Peyer's patch (tissue), 4 donors: ENCODE data around the gene RANGAP1.

Source experiments
- CTCF ChIP-seq, 6 experiments: fragments of 450-650 bp in 4 of 6; fragments of 200-600 bp in 2 of 6; sonication (generic) in 1 of 6; IDR thresholded peaks; one replicate each; pipeline ENCODE4 v1.5.1; 2017 to 2019; ENCODE audit warnings: antibody characterized with exemption in 6 of 6, mild to moderate bottlenecking in 3 of 6, moderate library complexity in 1 of 6
- POLR2A ChIP-seq, 2 donors: fragments of 450-650 bp; IDR thresholded peaks; one replicate each; pipeline ENCODE4 v1.5.1; 2017; ENCODE audit warnings: antibody characterized with exemption in 2 of 2, mild to moderate bottlenecking in 2 of 2, moderate library complexity in 2 of 2

- no peak for TF ChIP-seq CTCF (IDR thresholded peaks at IDR 0.05)
- TF ChIP-seq POLR2A (IDR thresholded peaks at IDR 0.05): no peak
These were observed 44.2 kb upstream of the RANGAP1 start for GRCh38 chr22:41330169-41330568.
